Endothelial cell (in vitro differentiated cells): ENCODE results near the gene BMP10. TPM values are rescaled to one million over a fixed set of nuclear protein-coding genes. Genes with fewer than 3 reads are reported as not detected.
A peak's percentile ranks its signal among the peaks of the same experiment; 100 is the strongest.

Source experiments
- DNase-seq: peaks from one replicate; pipeline ENCODE4 v3.0.0; 2021; ENCODE audit warnings: low spot score
- H3K27ac Mint-ChIP-seq: one replicate; pipeline ENCODE4 v1.8.0; 2021; ENCODE audit warnings: mixed read lengths, inconsistent platforms; ENCODE audit not compliant: unreplicated experiment
- H3K27me3 Mint-ChIP-seq: one replicate; pipeline ENCODE4 v1.8.0; 2021; ENCODE audit warnings: mild to moderate bottlenecking, moderate library complexity, mixed read lengths, inconsistent platforms; ENCODE audit not compliant: unreplicated experiment
- H3K36me3 Mint-ChIP-seq: one replicate; pipeline ENCODE4 v1.8.0; 2021; ENCODE audit warnings: mild to moderate bottlenecking, low read depth, mixed read lengths, inconsistent platforms; ENCODE audit not compliant: unreplicated experiment
- H3K4me1 Mint-ChIP-seq: one replicate; pipeline ENCODE4 v1.8.0; 2021; ENCODE audit warnings: mild to moderate bottlenecking, mixed read lengths, inconsistent platforms; ENCODE audit not compliant: unreplicated experiment
- H3K4me3 Mint-ChIP-seq: one replicate; pipeline ENCODE4 v1.8.0; 2021; ENCODE audit warnings: mild to moderate bottlenecking, mixed read lengths, inconsistent platforms; ENCODE audit not compliant: unreplicated experiment
- H3K9me3 Mint-ChIP-seq: one replicate; pipeline ENCODE4 v1.8.0; 2021; ENCODE audit warnings: mixed read lengths, inconsistent platforms; ENCODE audit not compliant: unreplicated experiment
- CTCF ChIP-seq: fragments of 200-600 bp; sonication (generic); IDR thresholded peaks from one replicate; pipeline ENCODE4 v1.5.0; 2021; ENCODE audit warnings: antibody characterized with exemption; ENCODE audit not compliant: unreplicated experiment
- total RNA-seq: library from RNA; stranded (reverse); fragmentation: NEBNext Ultra II Directional; extraction: Animal tissue kit (Norgen Biotek cat#: 25700); gene quantifications from one replicate; pipeline ENCODE4 v1.2.1, GENCODE V29; 2021; ENCODE audit not compliant: unreplicated experiment

Gene BMP10
- total RNA-seq, 1 donor from 2014 or later: not detected

GRCh38 chr2:68911709-68912108, 40.5 kb upstream of the BMP10 start:
- H3K4me3 Mint-ChIP-seq: no peak overlapping the region
- peaks cover 19% of the 10 kb centered on the region for H3K4me1 Mint-ChIP-seq
- TF ChIP-seq CTCF: no peak
- H3K9me3 Mint-ChIP-seq: no peaks in the 10 kb centered on the region
- no peak for DNase-seq
- no peak overlapping the region for H3K27ac Mint-ChIP-seq
- no peaks in the 10 kb centered on the region for H3K36me3 Mint-ChIP-seq
- no peaks in the 10 kb centered on the region for H3K27me3 Mint-ChIP-seq

GRCh38 chr2:68911246-68911645, 40.0 kb upstream of the BMP10 start:
- Mint-ChIP-seq H3K27ac (no peak overlapping the region), H3K4me3 (no peak overlapping the region), H3K36me3 (no peaks in the 10 kb centered on the region), H3K27me3 (no peaks in the 10 kb centered on the region), H3K9me3 (no peaks in the 10 kb centered on the region), H3K4me1 (peaks cover 19% of the 10 kb centered on the region)
- TF ChIP-seq CTCF: no peak
- DNase-seq: no peak

- peak; percentile 78 for DNase-seq
- Mint-ChIP-seq H3K4me3 (no peak overlapping the region), H3K27me3 (no peaks in the 10 kb centered on the region), H3K27ac (no peak overlapping the region), H3K9me3 (no peaks in the 10 kb centered on the region), H3K4me1 (peaks cover 9% of the 10 kb centered on the region), H3K36me3 (no peaks in the 10 kb centered on the region)
- TF ChIP-seq CTCF: peak; percentile 87
Observed at GRCh38 chr2:68909793-68910674, 38.8 kb upstream of the BMP10 start.

- no peak for TF ChIP-seq CTCF
- Mint-ChIP-seq H3K4me3 (no peak overlapping the region), H3K9me3 (no peaks in the 10 kb centered on the region), H3K27me3 (no peaks in the 10 kb centered on the region), H3K36me3 (no peaks in the 10 kb centered on the region), H3K4me1 (peaks cover 6% of the 10 kb centered on the region), H3K27ac (no peak overlapping the region)
- no peak for DNase-seq
Observed at GRCh38 chr2:68908392-68908970, 37.3 kb upstream of the BMP10 start.

GRCh38 chr2:68907920-68908253, 36.7 kb upstream of the BMP10 start:
- Mint-ChIP-seq H3K4me1 (peaks cover 6% of the 10 kb centered on the region), H3K27ac (no peak overlapping the region), H3K36me3 (no peaks in the 10 kb centered on the region), H3K9me3 (no peaks in the 10 kb centered on the region), H3K27me3 (no peaks in the 10 kb centered on the region), H3K4me3 (no peak overlapping the region)
- no peak for TF ChIP-seq CTCF
- DNase-seq: no peak
